K562 (cell line): Measurements from ENCODE around the gene ZKSCAN5.

Experiments used
- CTCF ChIP-seq, 3 experiments: IDR thresholded peaks in 2 of 3; conservative IDR thresholded peaks in 1 of 3; 2 replicates each; pipeline ENCODE4 v1.5.1; 2011 to 2012; ENCODE audit warnings: low read length in 3 of 3, mild to moderate bottlenecking in 3 of 3, control low read depth in 2 of 3, improper control_type of control experiment in 1 of 3, inconsistent platforms in 1 of 3, low read depth in 1 of 3, mixed read lengths in 1 of 3, moderate library complexity in 1 of 3; ENCODE audit not compliant: insufficient read depth in 2 of 3
- EZH2 ChIP-seq: IDR thresholded peaks from 2 replicates; pipeline ENCODE4 v1.6.1; 2012; ENCODE audit warnings: low read depth, mild to moderate bottlenecking, inconsistent platforms, low read length, borderline replicate concordance
- KLF10 ChIP-seq: fragments of 250-450 bp; sonication (Bioruptor Pico); IDR thresholded peaks from 2 replicates; pipeline ENCODE4 v1.6.1; 2021; ENCODE audit warnings: matching md5 sums
- NUFIP1 ChIP-seq: fragments of 450-650 bp; IDR thresholded peaks from 2 replicates; pipeline ENCODE4 v1.6.1; 2018; ENCODE audit not compliant: partially characterized antibody
- RBM17 ChIP-seq: fragments of 200-400 bp; formaldehyde crosslinking; IDR thresholded peaks from 2 replicates; pipeline ENCODE4 v1.6.1; 2017; ENCODE audit warnings: low read depth, mild to moderate bottlenecking, low read length, borderline replicate concordance
- SMARCE1 ChIP-seq: fragments of 450-650 bp; IDR thresholded peaks from 2 replicates; pipeline ENCODE4 v1.7.1; 2016; ENCODE audit warnings: mild to moderate bottlenecking
- ZNF124 ChIP-seq: sonication (generic); formaldehyde crosslinking; IDR thresholded peaks from 2 replicates; pipeline ENCODE4 v1.8.1; 2022; ENCODE audit warnings: missing genetic modification reagents

GRCh38 chr7:99498546-99498944, 5.9 kb upstream of the ZKSCAN5 start:
- no peak for TF ChIP-seq EZH2
- no peak for TF ChIP-seq ZNF124 (CRISPR knock-in tag)
- no peak for TF ChIP-seq KLF10 (CRISPR knock-in tag)
- no peak for TF ChIP-seq CTCF (IDR thresholded peaks at IDR 0.05 in 2 of 3, conservative IDR thresholded peaks at IDR 0.05 in 1 of 3; ENCODE audit: insufficient read depth in 2 of 3, low read depth in 1 of 3, low read length in 3 of 3)
- no peak for TF ChIP-seq SMARCE1
- no peak for TF ChIP-seq NUFIP1
- no peak for TF ChIP-seq RBM17
